Measurements from ENCODE around the gene ZNF418. TPM values are rescaled to one million over a fixed set of nuclear protein-coding genes. Genes with fewer than 3 reads are reported as not detected.
A peak's percentile ranks its signal among the peaks of the same experiment; 100 is the strongest.

ZNF418 gene
- total RNA-seq, 1 experiment from 2014 or later: 4.8 TPM

DNA sequence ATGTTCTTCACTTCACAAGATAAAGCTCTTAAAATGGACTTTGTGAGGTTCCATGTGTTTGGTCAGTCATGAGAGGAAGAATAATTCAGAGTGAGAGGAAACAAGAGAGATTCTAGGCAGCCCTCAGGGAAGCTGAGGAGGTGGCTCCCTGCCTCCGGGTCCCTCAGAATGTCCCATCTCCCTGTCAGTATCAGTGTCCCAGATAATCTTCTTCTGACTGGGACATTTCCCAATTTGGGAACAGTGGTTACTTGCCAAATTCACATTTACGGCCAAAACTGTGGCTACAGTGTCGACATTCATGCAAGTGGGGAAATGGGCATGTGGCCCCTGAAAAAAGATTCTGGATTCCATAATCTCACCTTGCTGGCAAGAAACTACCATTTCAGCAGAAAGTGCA, 27.8 kb downstream of the ZNF418 start:
- Histone ChIP-seq H3K27ac (no peak overlapping the region), H3K27me3 (ENCODE audit: insufficient read depth, low read depth) (no peaks in the 10 kb centered on the region), H3K9me2 (ENCODE audit: insufficient read depth) (no peaks in the 10 kb centered on the region), H3K36me3 (ENCODE audit: low read depth) (peaks cover 39% of the 10 kb centered on the region), H3K9me3 (ENCODE audit: insufficient read depth, low read depth) (peaks cover 44% of the 10 kb centered on the region), H3K4me3 (no peak overlapping the region), H3K4me2 (no peak overlapping the region), H3K79me2 (ENCODE audit: low read depth) (no peaks in the 10 kb centered on the region; the same call in 1 of the 2 replicates), H2AFZ (no peak overlapping the region), H3K4me1 (replicated peaks; ENCODE audit: insufficient read depth) (no peaks in the 10 kb centered on the region), H3F3A (ENCODE audit: insufficient read depth, low read depth) (no peaks in the 10 kb centered on the region), H4K20me1 (ENCODE audit: insufficient read depth) (no peaks in the 10 kb centered on the region)
- DNase-seq: no peak
- TF ChIP-seq, protein P1, sequence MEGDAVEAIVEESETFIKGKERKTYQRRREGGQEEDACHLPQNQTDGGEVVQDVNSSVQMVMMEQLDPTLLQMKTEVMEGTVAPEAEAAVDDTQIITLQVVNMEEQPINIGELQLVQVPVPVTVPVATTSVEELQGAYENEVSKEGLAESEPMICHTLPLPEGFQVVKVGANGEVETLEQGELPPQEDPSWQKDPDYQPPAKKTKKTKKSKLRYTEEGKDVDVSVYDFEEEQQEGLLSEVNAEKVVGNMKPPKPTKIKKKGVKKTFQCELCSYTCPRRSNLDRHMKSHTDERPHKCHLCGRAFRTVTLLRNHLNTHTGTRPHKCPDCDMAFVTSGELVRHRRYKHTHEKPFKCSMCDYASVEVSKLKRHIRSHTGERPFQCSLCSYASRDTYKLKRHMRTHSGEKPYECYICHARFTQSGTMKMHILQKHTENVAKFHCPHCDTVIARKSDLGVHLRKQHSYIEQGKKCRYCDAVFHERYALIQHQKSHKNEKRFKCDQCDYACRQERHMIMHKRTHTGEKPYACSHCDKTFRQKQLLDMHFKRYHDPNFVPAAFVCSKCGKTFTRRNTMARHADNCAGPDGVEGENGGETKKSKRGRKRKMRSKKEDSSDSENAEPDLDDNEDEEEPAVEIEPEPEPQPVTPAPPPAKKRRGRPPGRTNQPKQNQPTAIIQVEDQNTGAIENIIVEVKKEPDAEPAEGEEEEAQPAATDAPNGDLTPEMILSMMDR (conservative IDR thresholded peaks at IDR 0.05): no peak
- no peak for TF ChIP-seq EZH2 (IDR thresholded peaks at IDR 0.05; ENCODE audit: low read depth)
- intact Hi-C loops (cut with micrococcal nuclease; ENCODE audit: unreplicated experiment): loop anchor here (10.0 kb wide), 1 partner anchor 163 kb away; the partner anchor contains the start of gene ZNF776
- no TSS peak for BruUV-seq (replicated peaks)
- CTCF ChIA-PET: no interaction called here
- POLR2A ChIA-PET (ENCODE audit: unreplicated experiment): no interaction called here

DNA sequence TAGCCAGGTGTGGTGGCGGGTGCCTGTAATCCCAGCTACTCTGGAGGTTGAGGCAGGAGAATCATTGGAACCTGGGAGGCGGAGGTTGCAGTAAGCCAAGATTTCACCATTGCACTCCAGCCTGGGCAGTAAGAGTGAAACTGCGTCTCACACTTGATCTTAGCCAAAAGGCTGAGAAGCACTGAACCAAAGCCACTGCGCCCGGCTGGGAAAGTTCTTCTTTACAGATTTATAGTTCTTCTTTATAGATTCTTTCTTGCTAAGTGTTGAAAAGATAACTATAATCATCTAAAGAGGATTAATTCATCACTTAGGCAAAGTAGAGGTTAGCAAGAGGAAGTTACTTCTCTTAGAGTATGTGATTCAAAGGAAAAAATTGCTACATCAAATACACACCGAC, 29.9 kb downstream of the ZNF418 start:
- ChIA-PET POLR2A (ENCODE audit: unreplicated experiment) (no interaction called here), CTCF (no interaction called here)
- Histone ChIP-seq H3K9me2 (ENCODE audit: insufficient read depth) (no peaks in the 10 kb centered on the region), H2AFZ (no peak overlapping the region), H3F3A (ENCODE audit: insufficient read depth, low read depth) (no peaks in the 10 kb centered on the region), H3K79me2 (ENCODE audit: low read depth) (no peaks in the 10 kb centered on the region), H3K4me3 (no peak overlapping the region), H3K27ac (no peak overlapping the region), H3K9me3 (ENCODE audit: insufficient read depth, low read depth) (peaks cover 32% of the 10 kb centered on the region), H3K4me1 (replicated peaks; ENCODE audit: insufficient read depth) (no peaks in the 10 kb centered on the region), H3K27me3 (ENCODE audit: insufficient read depth, low read depth) (no peaks in the 10 kb centered on the region), H3K4me2 (no peak overlapping the region), H3K36me3 (ENCODE audit: low read depth) (peaks cover 26% of the 10 kb centered on the region), H4K20me1 (ENCODE audit: insufficient read depth) (no peaks in the 10 kb centered on the region)
- intact Hi-C loops (cut with micrococcal nuclease; ENCODE audit: unreplicated experiment): loop anchor here (10.0 kb wide), 1 partner anchor 160 kb away; the partner anchor contains the start of gene ZNF776
- TF ChIP-seq, protein P1 (conservative IDR thresholded peaks at IDR 0.05): no peak
- TF ChIP-seq EZH2 (IDR thresholded peaks at IDR 0.05; ENCODE audit: low read depth): no peak
- BruUV-seq (replicated peaks): no TSS peak
- no peak for DNase-seq

DNA sequence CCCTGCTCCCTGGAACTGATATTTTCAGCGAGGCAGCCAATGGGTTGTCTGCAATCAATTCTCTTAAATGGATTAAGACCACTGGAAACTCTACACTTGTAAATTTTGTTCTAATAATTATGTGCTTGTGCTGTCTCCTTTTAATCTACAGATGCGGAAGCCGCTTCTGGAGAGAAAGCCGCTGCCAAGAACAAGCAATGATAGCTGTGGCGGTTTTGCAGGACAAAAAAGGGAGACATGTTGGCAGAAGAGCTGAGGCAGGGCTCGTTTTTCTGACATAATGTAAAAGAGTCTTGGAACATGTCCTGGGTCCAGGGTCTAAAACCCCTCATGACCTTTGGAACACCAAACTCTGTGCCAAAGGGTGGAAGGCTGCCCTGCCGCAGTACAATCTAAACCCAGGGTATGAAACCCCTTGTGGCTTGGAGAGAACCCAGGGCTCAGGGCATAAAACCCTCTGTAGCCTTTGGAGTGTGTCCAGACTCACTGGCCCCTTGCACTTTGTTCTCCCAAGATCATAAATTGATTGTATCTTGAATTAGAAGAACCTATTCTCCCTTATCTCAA, 31.5 kb downstream of the ZNF418 start:
- Histone ChIP-seq H3K27ac (no peak overlapping the region), H3K9me3 (ENCODE audit: insufficient read depth, low read depth) (peaks cover 33% of the 10 kb centered on the region), H3K9me2 (ENCODE audit: insufficient read depth) (no peaks in the 10 kb centered on the region), H3K4me3 (no peak overlapping the region), H4K20me1 (ENCODE audit: insufficient read depth) (no peaks in the 10 kb centered on the region), H3K36me3 (ENCODE audit: low read depth) (peaks cover 18% of the 10 kb centered on the region), H3K4me1 (replicated peaks; ENCODE audit: insufficient read depth) (no peaks in the 10 kb centered on the region), H3F3A (ENCODE audit: insufficient read depth, low read depth) (no peaks in the 10 kb centered on the region), H3K27me3 (ENCODE audit: insufficient read depth, low read depth) (no peaks in the 10 kb centered on the region), H3K79me2 (ENCODE audit: low read depth) (no peaks in the 10 kb centered on the region), H3K4me2 (no peak overlapping the region), H2AFZ (no peak overlapping the region)
- DNase-seq: no peak
- ChIA-PET CTCF (interaction anchor here (0.6 kb wide), 1 partner anchor 10 kb away, joined by 24 read pairs; no protein-coding TSS in a partner anchor), POLR2A (ENCODE audit: unreplicated experiment) (interaction anchor here (0.6 kb wide), 1 partner anchor 713 kb away, joined by 4 read pairs; the partner anchor contains the start of gene ZNF264)
- TF ChIP-seq EZH2 (IDR thresholded peaks at IDR 0.05; ENCODE audit: low read depth): no peak
- TF ChIP-seq, protein P1 (conservative IDR thresholded peaks at IDR 0.05): peak; percentile 48; the same call in 1 of the 2 replicates
- intact Hi-C loops (cut with micrococcal nuclease; ENCODE audit: unreplicated experiment): loop anchor here (5.0 to 10.0 kb wide), 2 partner anchors 159 to 491 kb away; partner anchors contain the start of genes ZNF17 and ZNF776
- no TSS peak for BruUV-seq (replicated peaks)
